D721Med (cell line): ENCODE data around the gene INPP4A.

Experiments
- DNase-seq: peaks from one replicate; pipeline ENCODE4 v3.0.0; 2011; ENCODE audit warnings: low spot score; ENCODE audit not compliant: insufficient read length
- FAIRE-seq: peaks from 2 replicates; lab custom pipeline; 2011; peaks lifted over from hg19 to GRCh38; lab: Jason Lieb, UNC
- CTCF ChIP-seq: IDR thresholded peaks from 2 replicates; pipeline ENCODE4 v1.5.1; 2012; ENCODE audit warnings: mild to moderate bottlenecking, control low read depth; ENCODE audit not compliant: insufficient read depth; ENCODE audit errors: missing control alignments

INPP4A gene

GRCh38 chr2:98561018-98561417 lies 116.4 kb downstream of the INPP4A start:
- no peak for FAIRE-seq
- no peak for DNase-seq
- no peak for TF ChIP-seq CTCF

GRCh38 chr2:98561902-98562695 lies 117.4 kb downstream of the INPP4A start:
- FAIRE-seq (no peak), DNase-seq (no peak)
- no peak for TF ChIP-seq CTCF

- FAIRE-seq (no peak), DNase-seq (no peak)
- no peak for TF ChIP-seq CTCF
Measured at GRCh38 chr2:98563394-98563793, 118.7 kb downstream of the INPP4A start.

- FAIRE-seq: no peak
Measured at GRCh38 chr2:98564541-98565132, 120.0 kb downstream of the INPP4A start.

GRCh38 chr2:98565286-98565860 lies 120.7 kb downstream of the INPP4A start:
- FAIRE-seq (no peak), DNase-seq (no peak)
- no peak for TF ChIP-seq CTCF

More at GRCh38 chr2:98564541-98565132, 120.0 kb downstream of the INPP4A start:
- no peak for TF ChIP-seq CTCF
- no peak for DNase-seq

- no peak for TF ChIP-seq CTCF
- no peak for DNase-seq
- no peak for FAIRE-seq
Measured at GRCh38 chr2:98565941-98566340, 121.3 kb downstream of the INPP4A start.
